RWPE2 (cell line): Measurements from ENCODE around the gene SLC35F3.

ENCODE experiments used
- ATAC-seq: fragments of 200-7000 bp; cut with Tn5 transposase; 3 replicates; pipeline ENCODE4 v1.9.1; 2021; ENCODE audit warnings: low read depth
- DNase-seq: peaks from one replicate; pipeline ENCODE4 v3.0.0-alpha.2; 2020; ENCODE audit warnings: low spot score
- H3K27ac ChIP-seq: fragments of 450-650 bp; 2 replicates; pipeline ENCODE4 v1.5.1; 2017; ENCODE audit warnings: mild to moderate bottlenecking; ENCODE audit not compliant: poor library complexity, severe bottlenecking
- H3K27me3 ChIP-seq: fragments of 250-450 bp; sonication (Bioruptor Pico); 2 replicates; pipeline ENCODE4 v1.5.1; 2021; ENCODE audit warnings: mild to moderate bottlenecking, moderate library complexity; ENCODE audit not compliant: insufficient read depth, poor library complexity, severe bottlenecking
- H3K36me3 ChIP-seq: fragments of 250-450 bp; sonication (Bioruptor Pico); 2 replicates; pipeline ENCODE4 v1.5.1; 2020; ENCODE audit warnings: low read depth, mild to moderate bottlenecking, moderate library complexity
- H3K4me1 ChIP-seq: fragments of 250-450 bp; sonication (Bioruptor Pico); 2 replicates; pipeline ENCODE4 v1.5.1; 2021; ENCODE audit warnings: mild to moderate bottlenecking, moderate library complexity; ENCODE audit not compliant: insufficient read depth, poor library complexity, severe bottlenecking
- H3K4me3 ChIP-seq: fragments of 250-450 bp; sonication (Bioruptor Pico); 2 replicates; pipeline ENCODE4 v1.5.1; 2021; ENCODE audit warnings: mild to moderate bottlenecking, moderate library complexity; ENCODE audit not compliant: severe bottlenecking
- H3K9me3 ChIP-seq: fragments of 250-450 bp; sonication (Bioruptor Pico); 2 replicates; pipeline ENCODE4 v1.5.1; 2021; ENCODE audit warnings: mild to moderate bottlenecking, moderate library complexity; ENCODE audit not compliant: severe bottlenecking
- TF ChIP-seq, protein P1 (sequence below): fragments of 450-650 bp; IDR thresholded peaks from one replicate; pipeline ENCODE4 v1.5.1; 2017; ENCODE audit warnings: mild to moderate bottlenecking, moderate library complexity; ENCODE audit not compliant: poor library complexity, severe bottlenecking

SLC35F3 gene

DNA sequence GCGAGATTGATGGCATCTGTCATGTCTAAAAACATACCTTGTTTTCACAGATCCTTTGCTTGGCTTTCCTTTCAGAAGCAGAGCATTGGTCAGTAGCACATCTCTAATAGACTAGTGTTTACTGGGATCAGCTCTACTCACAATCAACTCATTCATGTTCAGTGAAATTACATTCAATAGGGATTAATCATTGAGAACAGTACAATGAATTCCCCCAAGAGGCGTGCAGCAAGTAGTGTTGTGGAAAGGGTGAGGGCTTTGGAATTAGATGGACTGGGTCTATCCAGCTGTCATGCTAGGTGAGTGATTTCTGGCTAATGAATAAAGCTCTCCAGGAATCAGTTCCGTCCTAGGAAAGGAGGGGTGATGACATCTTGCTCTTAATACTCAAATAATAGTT lies 313.6 kb downstream of the SLC35F3 start:
- Histone ChIP-seq H3K27ac (no peak overlapping the region), H3K9me3 (no peaks in the 10 kb centered on the region), H3K36me3 (no peaks in the 10 kb centered on the region), H3K27me3 (no peaks in the 10 kb centered on the region), H3K4me1 (peaks cover 15% of the 10 kb centered on the region), H3K4me3 (no peak overlapping the region)
- ATAC-seq = peak; percentile 17; the same call in 1 of the 3 replicates
- DNase-seq = no peak
- TF ChIP-seq, protein P1, sequence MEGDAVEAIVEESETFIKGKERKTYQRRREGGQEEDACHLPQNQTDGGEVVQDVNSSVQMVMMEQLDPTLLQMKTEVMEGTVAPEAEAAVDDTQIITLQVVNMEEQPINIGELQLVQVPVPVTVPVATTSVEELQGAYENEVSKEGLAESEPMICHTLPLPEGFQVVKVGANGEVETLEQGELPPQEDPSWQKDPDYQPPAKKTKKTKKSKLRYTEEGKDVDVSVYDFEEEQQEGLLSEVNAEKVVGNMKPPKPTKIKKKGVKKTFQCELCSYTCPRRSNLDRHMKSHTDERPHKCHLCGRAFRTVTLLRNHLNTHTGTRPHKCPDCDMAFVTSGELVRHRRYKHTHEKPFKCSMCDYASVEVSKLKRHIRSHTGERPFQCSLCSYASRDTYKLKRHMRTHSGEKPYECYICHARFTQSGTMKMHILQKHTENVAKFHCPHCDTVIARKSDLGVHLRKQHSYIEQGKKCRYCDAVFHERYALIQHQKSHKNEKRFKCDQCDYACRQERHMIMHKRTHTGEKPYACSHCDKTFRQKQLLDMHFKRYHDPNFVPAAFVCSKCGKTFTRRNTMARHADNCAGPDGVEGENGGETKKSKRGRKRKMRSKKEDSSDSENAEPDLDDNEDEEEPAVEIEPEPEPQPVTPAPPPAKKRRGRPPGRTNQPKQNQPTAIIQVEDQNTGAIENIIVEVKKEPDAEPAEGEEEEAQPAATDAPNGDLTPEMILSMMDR = no peak

DNA sequence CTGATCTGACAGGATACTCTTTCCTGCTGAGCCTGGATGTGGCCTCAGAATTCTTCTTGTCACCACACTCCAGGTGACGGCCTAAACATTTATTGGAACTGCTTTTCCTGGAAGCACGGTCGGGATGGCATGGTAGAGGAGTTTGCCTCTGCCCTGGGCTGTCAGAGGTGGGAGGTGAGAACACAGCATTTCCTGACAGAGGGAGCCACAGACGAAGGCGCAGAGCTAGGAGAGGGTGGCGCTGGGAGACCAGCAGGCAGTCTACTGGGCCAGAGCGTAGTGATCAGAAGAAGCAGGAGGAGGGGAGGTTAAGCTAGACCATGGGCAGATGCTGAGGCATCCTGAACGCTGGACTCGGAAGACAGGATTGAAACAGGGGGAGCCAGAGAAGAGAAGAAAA lies 315.2 kb downstream of the SLC35F3 start:
- no peaks in the 10 kb centered on the region for H3K36me3 ChIP-seq
- no peaks in the 10 kb centered on the region for H3K9me3 ChIP-seq
- no peaks in the 10 kb centered on the region for H3K27me3 ChIP-seq
- ATAC-seq = no peak
- H3K4me1 ChIP-seq = peaks cover 11% of the 10 kb centered on the region
- TF ChIP-seq, protein P1 = no peak
- no peak for DNase-seq
- H3K27ac ChIP-seq = no peak overlapping the region
- H3K4me3 ChIP-seq = no peak overlapping the region

GRCh38 chr1:234221601-234222000 lies 317.1 kb downstream of the SLC35F3 start:
- DNase-seq (no peak), ATAC-seq (no peak)
- TF ChIP-seq, protein P1 = no peak
- Histone ChIP-seq H3K36me3 (no peaks in the 10 kb centered on the region), H3K4me3 (no peak overlapping the region), H3K27ac (no peak overlapping the region), H3K4me1 (peaks cover 9% of the 10 kb centered on the region), H3K9me3 (no peaks in the 10 kb centered on the region), H3K27me3 (no peaks in the 10 kb centered on the region)

DNA sequence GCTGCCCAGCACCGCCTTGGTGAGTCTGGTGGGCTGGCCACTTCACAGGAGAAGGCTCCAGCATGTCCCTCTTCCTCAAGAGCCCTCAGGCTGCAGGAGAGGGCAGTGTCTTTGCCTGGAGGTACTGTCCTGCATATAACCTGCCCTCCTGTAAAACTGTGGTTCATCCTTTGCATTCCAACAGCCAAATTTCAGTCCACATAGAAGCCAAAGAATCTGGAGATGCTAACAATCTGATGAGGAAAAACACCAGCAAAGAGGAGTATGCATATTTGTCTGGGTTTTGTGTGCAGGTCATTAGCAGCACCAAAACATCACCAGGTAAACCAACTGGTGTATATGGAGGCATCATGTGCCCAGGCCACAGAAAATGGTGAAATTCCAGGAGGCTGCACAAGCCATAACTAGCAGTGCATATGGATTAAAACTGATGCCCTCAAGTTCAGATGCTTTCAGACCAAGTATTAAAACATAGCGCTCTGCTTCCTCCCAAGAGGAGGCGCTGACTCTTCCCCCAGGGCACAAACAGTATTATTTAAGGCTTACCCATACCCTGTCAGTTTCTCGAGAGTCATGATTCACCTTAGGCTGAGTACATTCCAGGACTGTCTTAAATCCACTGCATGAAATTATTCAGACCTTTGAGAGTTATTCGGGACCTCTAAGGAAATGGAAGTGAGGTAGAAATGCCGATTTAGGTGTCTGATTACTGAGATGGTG lies 318.2 kb downstream of the SLC35F3 start:
- Histone ChIP-seq H3K9me3 (no peaks in the 10 kb centered on the region), H3K27me3 (no peaks in the 10 kb centered on the region), H3K36me3 (no peaks in the 10 kb centered on the region), H3K27ac (no peak overlapping the region), H3K4me1 (peaks cover 9% of the 10 kb centered on the region), H3K4me3 (no peak overlapping the region)
- TF ChIP-seq, protein P1 = no peak
- no peak for DNase-seq
- ATAC-seq = peak; percentile 86

DNA sequence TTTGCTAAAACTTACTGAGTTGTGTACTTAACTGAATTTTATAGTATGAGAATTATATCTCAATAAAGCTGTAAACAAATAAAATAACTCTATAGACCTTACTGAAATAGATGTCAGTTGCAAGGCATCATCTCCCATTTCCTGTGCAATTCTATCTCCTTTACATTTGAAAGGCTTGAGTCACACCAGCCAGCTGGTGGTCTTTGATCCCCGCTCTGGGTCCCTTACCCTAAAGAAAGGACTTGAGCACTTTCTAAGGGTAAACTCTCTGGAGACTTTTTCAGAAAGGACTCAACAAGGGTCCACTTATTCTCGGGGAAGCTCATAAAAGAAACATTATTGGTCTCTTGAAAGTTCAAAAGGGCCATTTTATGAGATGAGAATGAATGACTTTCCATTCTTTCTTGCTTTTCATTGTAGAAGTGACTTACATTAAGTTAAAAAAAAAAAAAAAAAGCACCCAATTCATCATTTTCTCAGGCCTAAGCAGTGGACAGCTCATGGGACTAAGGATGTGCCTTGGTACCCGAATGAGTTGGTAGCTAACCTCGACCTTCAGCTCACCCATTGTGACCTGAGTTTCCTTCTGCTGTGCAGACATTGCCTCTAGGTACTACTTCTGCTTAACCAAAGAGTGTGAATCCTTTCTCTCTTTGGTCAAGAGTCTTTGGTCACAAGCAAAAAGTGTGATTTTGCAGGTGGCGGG lies 321.8 kb downstream of the SLC35F3 start:
- Histone ChIP-seq H3K36me3 (no peaks in the 10 kb centered on the region), H3K4me3 (no peak overlapping the region), H3K27ac (no peak overlapping the region), H3K4me1 (peaks cover 9% of the 10 kb centered on the region), H3K9me3 (no peaks in the 10 kb centered on the region), H3K27me3 (no peaks in the 10 kb centered on the region)
- TF ChIP-seq, protein P1 = no peak
- ATAC-seq = no peak
- no peak for DNase-seq
